GM12878 (cell line): ENCODE measurements around the gene MOV10L1. TPM values are rescaled to one million over a fixed set of nuclear protein-coding genes. Genes with fewer than 3 reads are reported as not detected.

Source experiments
- ATAC-seq: fragments of 200-7000 bp; cut with Tn5 transposase; 3 replicates; pipeline ENCODE4 v1.9.1; 2020; ENCODE audit warnings: mild to moderate bottlenecking, moderate library complexity
- BruUV-seq: library from RNA; stranded (reverse); fragments of 400-500 nt; replicated peaks from 2 replicates; lab custom pipeline; 2021; lab: Mats Ljungman, UMichigan
- CTCF ChIA-PET: fragments of 300-600 bp; sonication (Branson Sonifier 250); formaldehyde crosslinking; extraction: SDS; loops from one replicate; lab custom pipeline; 2021; ENCODE audit warnings: inconsistent platforms; lab: Yijun Ruan, JAX
- POLR2A ChIA-PET: fragments of 350-600 bp; formaldehyde crosslinking; extraction: SDS; loops from one replicate; lab custom pipeline; 2021; ENCODE audit warnings: inconsistent platforms; lab: Charles Lee
- RAD21 ChIA-PET: fragments of 300-600 bp; sonication (Branson Sonifier 250); formaldehyde crosslinking; loops from one replicate; lab custom pipeline; 2023; ENCODE audit warnings: antibody characterized with exemption; ENCODE audit not compliant: unreplicated experiment; lab: Charles Lee
- SMC1A ChIA-PET: fragments of 300-600 bp; sonication (Branson Sonifier 250); formaldehyde crosslinking; loops from one replicate; lab custom pipeline; 2023; ENCODE audit not compliant: unreplicated experiment, uncharacterized antibody; lab: Charles Lee
- DNase-seq: peaks from one replicate; pipeline ENCODE4 v3.0.0-alpha.2; 2011; ENCODE audit warnings: low read depth, low spot score
- FAIRE-seq: peaks from 3 replicates; lab custom pipeline; 2011; peaks lifted over from hg19 to GRCh38; lab: Jason Lieb, UNC
- H2AFZ ChIP-seq: 2 replicates; pipeline ENCODE4 v1.6.0; 2011; ENCODE audit warnings: low read depth, low read length, control low read depth; ENCODE audit not compliant: control insufficient read depth
- H3K27ac ChIP-seq: 2 replicates; pipeline ENCODE4 v1.5.1; 2011; ENCODE audit warnings: control low read depth; ENCODE audit not compliant: control insufficient read depth, insufficient read depth
- H3K27me3 ChIP-seq, 2 experiments: replicated peaks in 1 of 2; 2 replicates each; pipeline versions ENCODE4 v1.6.0 to v1.6.1; 2011; ENCODE audit warnings: low read length in 1 of 2; ENCODE audit not compliant: control insufficient read depth in 2 of 2, insufficient read depth in 2 of 2
- H3K36me3 ChIP-seq, 2 experiments: 2 replicates each; pipeline ENCODE4 v1.5.1; 2011; ENCODE audit warnings: low read length in 1 of 2; ENCODE audit not compliant: control insufficient read depth in 2 of 2, insufficient read depth in 2 of 2
- H3K4me1 ChIP-seq: 2 replicates; pipeline ENCODE4 v1.6.1; 2011; ENCODE audit warnings: mild to moderate bottlenecking, low read length, moderate library complexity, mixed read lengths; ENCODE audit not compliant: control insufficient read depth, insufficient read depth
- H3K4me2 ChIP-seq: 2 replicates; pipeline ENCODE4 v1.6.0; 2011; ENCODE audit warnings: control low read depth; ENCODE audit not compliant: control insufficient read depth, insufficient read depth
- H3K4me3 ChIP-seq: fragments of 200-600 bp; sonication (generic); 2 replicates; pipeline ENCODE4 v1.5.1; 2016
- H3K79me2 ChIP-seq: 2 replicates; pipeline ENCODE4 v1.6.0; 2011; ENCODE audit warnings: low read length; ENCODE audit not compliant: control insufficient read depth, insufficient read depth
- H3K9ac ChIP-seq: 2 replicates; pipeline ENCODE4 v1.8.0; 2011; ENCODE audit warnings: low read length, control low read depth, mixed read lengths; ENCODE audit not compliant: control insufficient read depth, insufficient read depth
- H3K9me3 ChIP-seq: replicated peaks from 3 replicates; pipeline ENCODE4 v1.5.1; 2011; ENCODE audit warnings: mild to moderate bottlenecking, low read length; ENCODE audit not compliant: control insufficient read depth, insufficient read depth
- H4K20me1 ChIP-seq: 2 replicates; pipeline ENCODE4 v1.6.0; 2011; ENCODE audit not compliant: control insufficient read depth, insufficient read depth
- ATF7 ChIP-seq: fragments of 450-650 bp; IDR thresholded peaks from 2 replicates; pipeline ENCODE4 v1.6.1; 2016; ENCODE audit warnings: low read depth, mild to moderate bottlenecking
- BMI1 ChIP-seq: fragments of 450-650 bp; IDR thresholded peaks from 2 replicates; pipeline ENCODE4 v1.6.1; 2016; ENCODE audit warnings: mild to moderate bottlenecking, moderate library complexity, borderline replicate concordance
- BRCA1 ChIP-seq: IDR thresholded peaks from 2 replicates; pipeline ENCODE4 v1.6.1; 2011; ENCODE audit warnings: low read depth, low read length, improper control_type of control experiment
- CBFB ChIP-seq: IDR thresholded peaks from 2 replicates; pipeline ENCODE4 v1.6.1; 2016; ENCODE audit warnings: antibody characterized with exemption, low read depth
- EP300 ChIP-seq, 2 experiments: fragments of 150-350 bp in 1 of 2; IDR thresholded peaks; 2 replicates each; pipeline ENCODE4 v1.6.1; 2011 to 2012; ENCODE audit warnings: low read depth in 2 of 2, low read length in 2 of 2, borderline replicate concordance in 1 of 2, improper control_type of control experiment in 1 of 2, inconsistent platforms in 1 of 2; ENCODE audit not compliant: control insufficient read depth in 1 of 2
- FOXK2 ChIP-seq: fragments of 450-650 bp; IDR thresholded peaks from 2 replicates; pipeline ENCODE4 v1.6.1; 2017; ENCODE audit warnings: mild to moderate bottlenecking, moderate library complexity
- IRF5 ChIP-seq: fragments of 450-650 bp; IDR thresholded peaks from 2 replicates; pipeline ENCODE4 v1.6.1; 2017; ENCODE audit warnings: borderline replicate concordance
- JUND ChIP-seq: IDR thresholded peaks from 2 replicates; pipeline ENCODE4 v1.6.1; 2012; ENCODE audit warnings: low read depth, mild to moderate bottlenecking, low read length, improper control_type of control experiment, moderate library complexity
- NFYA ChIP-seq: IDR thresholded peaks from 2 replicates; pipeline ENCODE4 v1.6.1; 2011; ENCODE audit warnings: low read depth, mild to moderate bottlenecking, low read length, improper control_type of control experiment, borderline replicate concordance
- NR2F1 ChIP-seq: fragments of 450-650 bp; conservative IDR thresholded peaks from 2 replicates; pipeline ENCODE4 v1.6.1; 2017; ENCODE audit warnings: mild to moderate bottlenecking
- POU2F2 ChIP-seq: IDR thresholded peaks from 3 replicates; pipeline ENCODE4 v1.6.1; 2011; ENCODE audit warnings: low read depth, mild to moderate bottlenecking, low read length, borderline replicate concordance
- REST ChIP-seq: IDR thresholded peaks from 2 replicates; pipeline ENCODE4 v1.6.1; 2012; ENCODE audit warnings: mild to moderate bottlenecking, low read depth, low read length
- SRF ChIP-seq, 2 experiments: IDR thresholded peaks; 2 replicates each; pipeline ENCODE4 v1.6.1; 2011; ENCODE audit warnings: low read depth in 2 of 2, low read length in 2 of 2, mild to moderate bottlenecking in 1 of 2, moderate library complexity in 1 of 2
- TBL1XR1 ChIP-seq: IDR thresholded peaks from 2 replicates; pipeline ENCODE4 v1.6.1; 2012; ENCODE audit warnings: low read depth, low read length, improper control_type of control experiment
- YY1 ChIP-seq: IDR thresholded peaks from 2 replicates; pipeline ENCODE4 v1.6.1; 2011; ENCODE audit warnings: low read depth, mild to moderate bottlenecking, low read length
- ZNF24 ChIP-seq: fragments of 450-650 bp; IDR thresholded peaks from 2 replicates; pipeline ENCODE4 v1.6.1; 2017; ENCODE audit warnings: antibody characterized with exemption, mild to moderate bottlenecking
- ZZZ3 ChIP-seq: IDR thresholded peaks from 2 replicates; pipeline ENCODE4 v1.6.1; 2011; ENCODE audit warnings: low read depth; ENCODE audit not compliant: control insufficient read depth, insufficient read length
- WGBS: methylation state at CpG from one replicate; pipeline ENCODE4 v1.1.6; 2016; ENCODE audit warnings: low lambda C conversion rate; ENCODE audit not compliant: insufficient replicate concordance, insufficient coverage; ENCODE audit errors: missing lambda C conversion rate; 5-methylcytosine and 5-hydroxymethylcytosine counted together
- in situ Hi-C: fragments of 300-500 bp; cut with MboI; formaldehyde crosslinking; loops from 9 replicates; pipeline ENCODE4 v1.14.3; 2018; ENCODE audit warnings: mixed read lengths
- intact Hi-C: fragments of 100-400 bp; cut with micrococcal nuclease; formaldehyde crosslinking; loops from one replicate; pipeline ENCODE4 v1.14.2; 2022; ENCODE audit not compliant: unreplicated experiment
- polyA plus RNA-seq, 11 experiments: library from polyadenylated mRNA; depleted of rRNA in 4 of 11; unstranded in 6 of 11; stranded (reverse) in 5 of 11; fragments of >200 nt; fragmentation: Nextera tagmentation in 4 of 11; fragmentation: Illumina TruSeq in 1 of 11; extraction: Ambion mirVana in 4 of 11; extraction: Trizol in 1 of 11; gene quantifications; 1 replicate in 1 of 11; 2 replicates in 10 of 11; pipeline versions ENCODE4 v1.2.1 to v1.2.3, GENCODE V29; 2011 to 2016; ENCODE audit warnings: inconsistent platforms in 2 of 11, missing spikeins in 2 of 11, low read depth in 1 of 11
- total RNA-seq, 4 experiments: library from RNA; depleted of rRNA in 3 of 4; stranded (reverse); fragments of >200 nt in 3 of 4; fragmentation: Illumina TruSeq in 1 of 4; extraction: Trizol in 1 of 4; gene quantifications; 2 replicates each; pipeline versions ENCODE4 v1.2.1 to v1.2.3, GENCODE V29; 2013 to 2021

The MOV10L1 gene
- total and polyA plus RNA-seq, 10 of the 15 experiments (the other 5 are each of a cell fraction or from before 2014, with no cell fraction given): 0.22 TPM; not detected in 9

DNA sequence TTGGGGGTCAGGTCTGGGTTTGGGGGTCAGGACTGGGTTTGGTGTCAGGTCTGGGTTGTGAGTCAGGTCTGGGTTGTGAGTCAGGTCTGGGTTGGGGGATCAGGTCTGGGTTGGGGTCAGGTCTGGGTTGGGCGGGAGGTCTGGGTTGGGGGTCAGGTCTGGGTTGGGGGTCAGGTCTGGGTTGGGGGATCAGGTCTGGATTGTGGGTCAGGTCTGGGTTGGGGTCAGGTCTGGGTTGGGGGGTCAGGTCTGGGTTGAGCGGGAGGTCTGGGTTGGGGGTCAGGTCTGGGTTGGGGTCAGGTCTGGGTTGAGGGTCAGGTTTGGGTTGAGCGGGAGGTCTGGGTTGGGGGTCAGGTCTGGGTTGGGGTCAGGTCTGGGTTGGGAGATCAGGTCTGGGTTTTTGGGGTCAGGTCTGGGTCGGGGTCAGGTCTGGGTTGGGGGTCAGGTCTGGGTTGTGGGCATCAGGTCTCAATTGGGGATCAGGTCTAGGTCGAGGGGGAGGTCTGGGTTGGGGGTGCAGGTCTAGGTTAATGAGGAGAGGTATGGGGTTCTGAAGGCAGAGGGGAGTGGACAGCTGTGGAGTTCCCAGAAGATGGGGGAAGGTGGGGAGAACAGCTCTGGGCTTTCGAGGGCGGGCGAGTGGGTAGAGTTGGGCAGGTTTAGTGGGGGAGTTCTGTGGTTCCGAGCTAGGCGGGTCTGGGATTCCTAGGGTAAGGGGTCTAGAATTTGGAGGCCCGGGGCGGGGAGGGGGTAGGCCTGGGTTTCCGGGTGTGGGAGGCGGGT is 32.3 kb upstream of the MOV10L1 start (continued):
- TF ChIP-seq ZZZ3 (no peak), BRCA1 (no peak), BMI1 (no peak), POU2F2 (no peak)

DNA sequence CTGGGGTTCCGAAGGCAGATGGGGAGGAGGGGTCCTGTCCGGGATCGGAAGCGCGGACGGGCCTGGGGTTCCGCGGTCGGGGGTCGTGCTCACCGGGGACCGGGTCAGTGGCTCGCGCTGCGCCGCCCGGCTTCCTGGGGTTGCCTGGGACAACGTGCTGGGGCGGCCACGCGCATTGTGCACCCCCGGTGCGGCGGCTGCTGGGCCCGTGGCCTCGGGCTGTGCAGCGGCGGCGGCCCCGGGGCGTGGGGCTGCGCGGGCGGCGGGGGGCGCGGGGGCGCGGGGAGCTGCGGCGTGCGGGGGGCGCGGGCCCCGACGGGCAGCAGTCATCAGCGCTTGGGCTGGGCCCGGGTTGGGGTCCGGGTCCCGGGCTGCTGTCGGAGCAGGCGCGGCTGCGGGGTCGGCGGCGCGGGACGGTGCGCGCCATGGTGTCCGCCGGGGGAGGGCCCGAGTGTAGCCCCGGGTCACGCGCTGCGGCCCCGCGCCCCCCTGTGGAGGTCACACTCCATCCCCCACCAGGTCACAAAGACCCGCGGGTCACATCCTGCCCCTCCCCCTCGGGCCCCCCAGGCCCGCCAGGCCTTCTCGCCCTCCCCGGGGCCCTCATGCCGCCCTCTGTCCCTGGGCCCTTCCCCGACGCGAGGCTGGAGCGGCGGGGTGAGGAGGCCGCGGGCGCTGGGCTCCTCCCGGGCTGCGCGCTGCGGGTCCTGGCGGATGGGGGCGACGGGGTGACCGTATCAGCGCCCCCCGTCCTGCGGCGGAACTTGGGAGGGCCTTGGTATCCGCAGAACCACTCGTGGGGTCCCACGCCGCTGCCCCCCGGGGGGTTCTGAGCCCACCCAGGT is 31.5 kb upstream of the MOV10L1 start, which contains the start of gene TTLL8:
Gene TTLL8, minus strand, starts transcription at position 238 of the 845 bp plus-strand sequence.
- no TSS peak for BruUV-seq
- WGBS: 11% methylated on average over 27 of the region's 102 CpGs
- H2AFZ ChIP-seq: no peak within 1 kb of the TSS
- no peak within 1 kb of the TSS for H3K4me3 ChIP-seq
- no peak for DNase-seq
- H3K9me3 ChIP-seq: peaks cover 3% of the 10 kb centered on the region; the same call in 1 of the 3 replicates
- H3K4me1 ChIP-seq: 0 out of 2 replicates have a peak, but pooled peaks cover 3% of the 10 kb centered on the region
- ATAC-seq: no peak
- TF ChIP-seq CBFB: no peak
- TF ChIP-seq ZNF24: no peak
- no peak for TF ChIP-seq NR2F1
- TF ChIP-seq EP300 (IDR thresholded peaks at IDR 0.05; ENCODE audit: borderline replicate concordance in 1 of 2, control insufficient read depth in 1 of 2, low read depth in 2 of 2, low read length in 2 of 2): no peak
- no peak for TF ChIP-seq TBL1XR1
- TF ChIP-seq JUND: no peak
- TF ChIP-seq SRF (IDR thresholded peaks at IDR 0.05; ENCODE audit: low read depth in 2 of 2, low read length in 2 of 2): no peak
- no peak for TF ChIP-seq NFYA
- TF ChIP-seq REST: no peak
- TF ChIP-seq IRF5: no peak
- TF ChIP-seq ATF7: no peak
- TF ChIP-seq YY1: no peak
- TF ChIP-seq FOXK2: no peak
- H3K27ac ChIP-seq: no peak within 1 kb of the TSS
- no peak for FAIRE-seq
- POLR2A ChIA-PET: no interaction called here
- no peaks in the 10 kb centered on the region for H4K20me1 ChIP-seq
- H3K4me2 ChIP-seq: no peak within 1 kb of the TSS
- H3K79me2 ChIP-seq: no peaks in the 10 kb centered on the region
- in situ Hi-C loops: no loop called here
- CTCF ChIA-PET: no interaction called here
- intact Hi-C loops: no loop called here
- no peaks in the 10 kb centered on the region; a peak in 2 of 4 replicates for H3K27me3 ChIP-seq
- SMC1A ChIA-PET: no interaction called here
- no peak within 1 kb of the TSS for H3K9ac ChIP-seq
- no peaks in the 10 kb centered on the region for H3K36me3 ChIP-seq
- RAD21 ChIA-PET: no interaction called here
